GM21619 (cell line): ENCODE results near the gene MSN.
"Not testable (repeated sequence)": the region's sequence is repeated elsewhere in the genome, so short reads cannot be mapped to it uniquely, and the experiment has no call there.

Source experiments
- ATAC-seq: cut with Tn5 transposase; IDR thresholded peaks from one replicate; pipeline ENCODE4 v1.9.1; 2021; ENCODE audit not compliant: unreplicated experiment

The MSN gene

DNA sequence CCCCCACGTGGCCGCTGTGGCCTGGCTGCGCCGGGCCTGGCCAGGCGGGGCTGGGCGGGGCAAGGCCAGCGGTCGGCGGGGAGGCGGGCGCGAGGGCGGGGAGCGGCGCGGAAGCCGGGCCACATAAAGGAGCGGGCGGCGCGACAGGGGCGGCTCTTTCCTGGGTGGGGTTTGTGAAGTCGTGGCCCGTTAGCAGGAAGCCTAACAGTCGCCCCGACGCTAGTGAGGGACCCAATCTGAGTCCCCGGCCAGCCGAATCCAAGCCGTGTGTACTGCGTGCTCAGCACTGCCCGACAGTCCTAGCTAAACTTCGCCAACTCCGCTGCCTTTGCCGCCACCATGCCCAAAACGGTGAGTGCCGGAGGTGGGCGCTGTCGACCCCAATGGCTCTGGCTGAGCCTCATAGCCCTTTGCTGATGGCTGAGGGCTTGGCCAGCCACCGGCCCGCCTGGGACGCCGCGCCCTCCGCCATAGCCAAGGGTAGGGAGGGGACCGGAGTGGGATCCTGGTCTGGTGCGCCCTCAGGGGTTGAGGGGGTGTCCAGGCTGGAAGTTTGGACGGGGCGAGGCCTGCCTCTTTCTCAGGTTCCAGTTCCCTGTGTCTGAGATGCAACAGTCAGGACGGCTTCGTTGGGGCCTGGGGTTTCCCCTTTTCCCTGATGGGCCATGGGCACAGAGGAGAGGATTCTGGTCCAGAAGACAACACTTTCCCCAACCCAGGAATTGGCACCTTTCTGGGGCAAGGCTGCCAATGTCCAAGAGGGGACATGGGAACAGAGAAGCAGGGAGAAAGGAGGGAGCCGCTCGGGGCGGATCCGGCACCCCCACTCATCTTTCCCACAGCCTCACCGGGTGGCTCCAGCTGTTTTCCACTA, at the start of gene MSN:
MSN (plus strand) TSS at position 152 of the 874 bp plus-strand sequence; CDS start at position 340, 188 bp downstream.
- peak; percentile 81 for ATAC-seq

DNA sequence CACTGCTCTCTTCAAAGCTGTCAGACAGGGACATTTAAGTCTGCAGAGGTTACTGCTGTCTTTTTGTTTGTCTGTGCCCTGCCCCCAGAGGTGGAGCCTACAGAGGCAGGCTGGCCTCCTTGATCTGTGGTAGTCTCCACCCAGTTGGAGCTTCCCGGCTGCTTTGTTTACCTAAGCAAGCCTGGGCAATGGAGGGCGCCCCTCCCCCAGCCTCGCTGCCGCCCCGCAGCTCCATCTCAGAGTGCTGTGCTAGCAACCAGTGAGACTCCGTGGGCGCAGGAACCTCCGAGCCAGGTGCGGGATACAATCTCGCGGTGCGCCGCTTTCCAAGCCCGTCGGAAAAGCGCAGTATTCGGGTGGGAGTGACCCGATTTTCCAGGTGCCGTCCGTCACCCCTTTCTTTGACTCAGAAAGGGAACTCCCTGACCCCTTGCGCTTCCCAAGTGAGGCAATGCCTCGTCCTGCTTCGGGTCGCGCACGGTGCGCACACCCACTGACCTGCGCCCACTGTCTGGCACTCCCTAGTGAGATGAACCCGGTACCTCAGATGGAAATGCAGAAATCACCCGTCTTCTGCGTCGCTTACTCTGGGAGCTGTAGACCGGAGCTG, 47.3 kb upstream of the MSN start:
- ATAC-seq: not testable (repeated sequence)

DNA sequence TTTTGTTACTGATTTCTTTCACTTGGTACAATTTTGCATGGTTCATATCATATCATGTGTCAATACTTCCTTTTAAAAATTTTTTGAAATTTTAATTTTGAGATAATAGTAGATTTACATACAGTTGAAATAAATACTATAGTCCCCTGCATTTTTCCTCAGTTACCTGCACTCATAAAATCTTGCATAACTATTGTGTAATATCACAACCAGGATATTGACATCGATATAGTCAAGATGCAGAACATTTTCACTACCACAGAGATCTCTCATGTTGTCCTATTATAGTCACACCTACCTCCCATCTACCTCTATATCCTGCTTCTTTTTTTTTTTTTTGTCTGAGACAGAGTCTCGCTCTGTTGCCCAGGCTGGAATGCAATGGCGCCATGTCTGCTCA, 36.7 kb upstream of the MSN start:
- no peak for ATAC-seq

DNA sequence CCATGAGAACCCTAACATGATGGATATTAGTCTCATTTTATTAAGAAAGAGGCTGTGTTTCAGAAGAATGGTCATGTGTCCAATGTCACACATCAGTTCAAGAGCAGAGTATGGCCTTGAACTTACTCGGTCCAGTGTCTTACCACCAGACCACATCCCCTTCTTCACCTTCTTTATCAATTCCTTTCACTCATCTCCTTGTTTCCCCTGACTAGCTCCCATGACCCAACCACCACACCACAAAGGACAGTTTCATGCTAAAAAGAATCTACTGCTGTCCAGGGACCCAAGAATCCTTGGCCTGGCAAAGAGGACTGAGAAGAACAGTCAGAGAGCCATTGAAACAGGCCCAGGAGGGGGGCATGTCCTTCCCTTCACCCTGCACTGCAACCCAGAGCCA, 33.6 kb upstream of the MSN start:
- ATAC-seq: no peak

DNA sequence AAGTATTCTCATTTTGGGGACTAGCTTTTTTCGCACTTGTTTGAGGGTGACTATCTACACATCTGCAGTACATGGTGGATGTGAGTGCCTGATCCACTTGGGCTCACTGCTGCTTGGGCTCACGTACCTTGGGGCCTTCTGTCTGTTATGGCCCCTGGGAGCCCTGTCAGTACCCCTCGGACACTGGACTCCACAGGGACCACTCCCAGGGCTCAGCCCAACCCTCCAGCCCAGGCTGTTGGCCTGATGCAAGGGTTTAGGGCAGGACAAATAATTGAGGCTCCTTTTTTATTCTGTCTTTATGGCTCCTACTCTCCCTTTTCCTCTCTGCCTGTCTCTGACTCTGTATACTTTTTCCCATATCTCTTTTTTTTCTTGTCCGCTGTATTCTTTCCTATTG, 32.7 kb upstream of the MSN start:
- no peak for ATAC-seq

DNA sequence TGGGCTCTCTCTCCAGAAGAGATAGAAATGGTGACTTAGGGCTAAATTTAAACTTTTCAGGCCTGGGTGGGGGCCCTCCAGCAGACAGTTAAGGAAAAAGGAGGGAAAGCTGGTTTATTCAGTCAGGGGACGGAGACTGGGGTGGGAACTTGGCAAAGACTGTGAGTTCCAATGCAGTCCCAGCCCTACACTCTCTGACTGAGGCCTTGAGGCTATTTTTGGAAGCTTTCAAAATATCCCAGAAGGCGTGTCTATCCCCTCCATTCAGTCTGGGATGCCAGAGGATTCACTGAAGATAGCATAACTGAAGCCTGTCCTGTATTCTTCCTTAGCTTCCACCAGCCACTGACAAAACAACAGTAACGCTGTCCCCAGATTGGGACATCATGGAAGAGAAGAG, 32.1 kb upstream of the MSN start:
- ATAC-seq: no peak

DNA sequence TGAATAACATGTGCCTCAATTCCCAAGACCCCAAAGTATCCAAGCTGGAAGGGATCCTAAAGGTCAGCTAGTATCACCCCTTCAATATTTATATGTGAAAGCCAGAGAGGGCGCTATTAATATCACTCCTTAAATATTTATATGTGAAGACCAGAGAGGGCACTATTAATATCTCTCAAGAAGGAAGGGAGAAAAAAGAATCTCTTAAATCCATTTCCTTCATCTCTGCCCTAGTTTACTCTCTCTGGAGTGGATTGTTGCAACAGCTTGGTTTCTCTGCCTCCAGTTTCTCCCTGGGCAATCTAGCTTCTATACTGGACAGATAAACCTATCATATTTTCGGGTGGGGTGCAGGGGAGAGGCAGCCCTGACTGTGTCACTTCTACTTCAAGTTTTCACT, 31.6 kb upstream of the MSN start:
- no peak for ATAC-seq

DNA sequence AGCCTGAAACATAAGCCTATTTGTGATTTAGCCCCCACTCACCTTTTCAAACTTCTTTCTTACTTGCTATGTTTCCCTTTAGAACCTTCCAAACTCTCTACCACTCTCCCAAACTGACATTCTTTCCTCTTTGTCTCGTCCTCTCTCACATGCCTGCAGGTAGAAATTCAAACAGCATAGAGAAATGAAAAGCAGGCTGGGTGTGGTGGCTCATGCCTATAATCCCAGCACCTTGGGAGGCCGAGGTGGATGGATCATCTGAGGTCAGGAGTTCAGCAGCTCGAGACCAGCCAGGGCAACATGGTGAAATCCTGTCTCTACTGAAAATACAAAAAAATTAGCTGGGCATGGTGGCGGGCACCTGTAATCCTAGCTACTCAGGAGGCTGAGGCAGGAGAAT, 31.2 kb upstream of the MSN start:
- ATAC-seq: not testable (repeated sequence)

DNA sequence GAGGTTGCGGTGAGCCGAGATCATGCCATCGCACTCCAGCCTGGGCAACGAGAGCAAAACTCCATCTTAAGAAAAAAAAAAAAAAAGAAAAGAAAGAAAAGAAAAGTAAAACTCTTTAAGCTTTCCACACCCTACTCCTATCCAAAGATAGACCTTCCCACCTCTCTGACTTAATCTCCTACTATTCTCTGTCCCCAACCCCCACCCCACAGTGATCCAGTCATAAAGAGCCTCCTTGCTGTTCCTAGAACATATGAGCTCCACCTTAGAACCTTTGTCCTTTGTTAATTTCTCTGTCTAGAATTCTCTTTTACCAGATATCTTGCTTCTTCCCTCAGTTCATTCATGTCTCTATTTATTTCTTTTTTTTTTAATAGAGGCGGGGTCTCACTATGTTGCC, 30.1 kb upstream of the MSN start:
- ATAC-seq: no peak

DNA sequence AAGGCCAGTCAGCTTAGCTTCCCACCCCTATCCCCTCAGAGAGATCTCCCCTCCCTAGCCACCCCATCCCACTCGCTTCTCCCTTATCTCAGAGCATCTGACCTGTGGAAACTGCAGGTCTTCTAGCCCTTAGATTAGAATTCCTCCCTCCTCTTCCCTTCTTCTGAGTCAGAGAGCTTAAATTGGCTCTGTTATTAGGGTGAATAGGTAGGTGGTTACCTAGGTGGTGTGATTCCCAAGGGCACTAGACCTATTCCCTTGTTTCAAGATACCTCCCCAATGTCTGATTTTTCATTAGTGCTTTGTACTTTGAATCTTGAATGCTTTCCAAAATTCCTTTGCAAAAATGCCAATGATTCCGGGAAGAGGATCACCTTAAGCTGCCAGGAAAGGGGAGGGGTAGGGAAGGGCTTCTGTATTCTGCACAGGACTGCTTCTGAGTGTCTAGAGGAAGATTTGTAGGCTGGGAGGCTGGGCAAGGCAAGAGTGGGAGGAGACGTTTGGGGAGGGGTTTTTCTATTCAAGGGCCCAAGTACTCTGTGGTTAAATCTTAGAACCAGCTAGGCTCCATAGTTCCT, 24.5 kb upstream of the MSN start:
- ATAC-seq: no peak

DNA sequence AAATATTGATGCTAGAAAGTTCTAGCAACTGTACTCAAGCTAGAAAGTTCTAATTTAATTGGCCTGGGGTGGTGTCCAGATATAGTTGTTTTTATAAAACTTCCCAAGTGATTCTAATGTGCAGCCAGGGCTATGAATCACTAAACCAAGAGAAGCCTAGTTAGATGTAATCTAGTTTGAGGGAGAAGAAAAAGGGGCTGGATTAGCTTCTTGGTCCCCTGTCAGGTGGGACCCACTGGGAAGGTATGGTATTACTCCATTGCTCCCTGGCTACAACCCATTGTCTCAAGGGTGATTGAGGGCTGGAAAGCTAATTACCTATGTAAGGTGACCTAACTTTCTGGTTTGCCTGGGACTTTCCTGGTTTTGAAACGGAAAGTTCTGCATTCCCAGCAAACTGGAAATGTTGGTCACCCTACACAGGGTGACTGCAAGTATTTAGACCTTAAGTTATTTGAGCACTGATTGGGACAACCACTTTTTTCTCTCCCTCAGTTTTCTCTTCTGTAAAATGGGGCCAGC, 23.9 kb upstream of the MSN start:
- no peak for ATAC-seq

DNA sequence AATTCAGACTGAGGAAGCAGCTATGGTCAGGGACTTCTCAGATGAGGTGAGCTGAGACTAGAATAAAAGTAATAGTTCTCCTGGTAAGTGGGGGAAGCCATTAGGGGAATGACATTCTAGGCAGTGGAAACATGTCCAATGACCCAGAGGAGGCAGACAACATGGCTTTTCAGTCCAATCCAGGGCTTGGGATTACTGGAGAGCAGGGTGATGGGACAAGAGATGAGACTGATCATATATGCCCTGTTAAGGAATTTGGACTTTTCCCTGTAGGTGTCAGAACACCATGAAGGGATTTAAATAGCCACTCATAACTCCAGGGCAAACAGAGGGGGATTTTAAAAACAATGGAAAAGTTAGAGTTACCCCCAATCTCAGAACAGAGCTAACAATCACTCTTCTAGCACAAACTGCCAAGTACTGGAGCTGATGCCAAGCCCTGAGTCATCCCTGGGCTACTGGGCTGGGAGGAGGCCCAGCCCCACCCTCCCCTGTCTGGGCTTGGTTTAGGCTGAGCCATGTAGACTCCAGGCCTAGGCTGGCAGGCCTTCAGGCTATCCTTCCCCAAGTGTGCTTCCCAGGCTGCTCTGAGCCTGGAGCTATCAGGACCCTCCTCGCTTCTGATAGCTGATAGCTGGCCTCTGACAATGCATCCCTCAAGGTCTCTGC, 22.7 kb upstream of the MSN start:
- no peak for ATAC-seq

DNA sequence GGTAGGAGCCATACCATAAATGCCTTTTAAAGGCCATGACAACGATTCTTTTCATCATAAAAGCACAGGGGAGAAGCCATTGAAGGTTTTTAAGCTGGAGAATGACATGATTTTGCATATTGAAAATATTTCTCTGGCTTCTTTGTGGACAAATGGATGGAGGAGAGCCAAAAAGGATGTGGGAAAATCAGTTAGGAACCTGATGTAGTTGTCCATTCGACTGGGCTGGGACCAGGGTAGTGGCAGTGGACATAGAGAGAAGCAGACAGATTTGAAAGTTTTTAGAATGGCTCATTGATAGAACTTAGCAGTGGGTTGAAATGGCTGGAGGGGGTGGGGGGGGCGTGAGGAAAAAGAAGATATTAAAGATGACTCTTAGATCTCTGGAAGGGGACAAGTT, 19.7 kb upstream of the MSN start:
- ATAC-seq: no peak

DNA sequence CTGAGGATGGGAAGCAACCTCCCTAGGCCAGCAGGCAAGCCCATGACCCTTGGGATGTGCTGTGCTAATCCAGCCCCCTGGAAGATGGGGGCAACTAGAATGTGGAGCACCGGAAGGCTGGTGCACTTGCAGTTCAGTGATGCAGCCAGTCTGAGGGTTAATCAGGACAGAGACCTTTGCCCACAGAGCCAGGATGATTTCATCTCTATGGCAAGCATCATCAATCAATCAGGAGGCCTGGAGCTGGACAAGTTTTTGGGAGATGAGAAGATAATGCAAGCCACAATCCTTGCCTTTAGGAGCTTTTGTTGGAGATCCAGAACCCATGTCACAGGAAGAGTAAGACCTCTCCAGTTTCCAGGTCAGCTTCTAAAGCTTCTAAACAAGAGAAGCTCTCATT, 15.4 kb upstream of the MSN start:
- no peak for ATAC-seq

DNA sequence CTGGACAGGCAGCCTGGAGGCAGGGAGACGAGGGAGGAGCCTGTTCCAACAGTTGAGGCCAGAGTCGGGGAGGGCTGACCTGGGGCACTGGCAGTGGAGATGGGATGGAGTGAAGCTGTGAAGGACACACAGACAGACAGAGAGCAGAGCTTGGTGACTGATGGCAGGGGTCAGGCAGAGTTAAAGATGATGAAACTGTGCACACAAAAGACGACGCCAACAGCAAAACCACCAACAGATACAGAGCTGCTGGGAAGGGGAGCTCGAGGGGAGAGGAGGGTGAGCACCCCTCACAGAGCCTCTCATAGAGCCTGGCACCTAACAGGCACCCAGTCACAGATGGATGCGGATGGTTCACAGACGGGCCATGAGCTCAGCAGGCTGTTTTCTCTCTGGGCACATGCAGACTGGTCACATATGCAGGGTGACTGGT, 10.4 kb upstream of the MSN start:
- not testable (repeated sequence) for ATAC-seq

DNA sequence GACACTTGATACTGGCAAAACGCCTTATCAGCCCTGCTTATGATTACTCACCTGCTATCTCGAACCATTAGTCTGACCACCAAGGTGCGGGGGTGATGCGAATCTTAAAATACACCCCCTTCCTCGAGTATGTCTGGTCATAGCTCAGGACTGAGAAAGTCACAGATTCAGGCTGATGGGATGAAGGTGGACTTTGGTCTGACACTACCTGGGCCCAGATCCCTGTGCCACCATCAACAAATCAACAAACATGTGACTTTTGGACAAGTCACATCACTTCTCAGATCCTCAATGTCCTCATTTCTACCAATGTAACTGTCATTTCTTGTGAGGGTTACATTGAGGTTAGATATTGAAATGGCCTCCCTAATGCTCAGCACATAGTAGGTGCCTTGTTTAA, 9.8 kb upstream of the MSN start:
- ATAC-seq: no peak

DNA sequence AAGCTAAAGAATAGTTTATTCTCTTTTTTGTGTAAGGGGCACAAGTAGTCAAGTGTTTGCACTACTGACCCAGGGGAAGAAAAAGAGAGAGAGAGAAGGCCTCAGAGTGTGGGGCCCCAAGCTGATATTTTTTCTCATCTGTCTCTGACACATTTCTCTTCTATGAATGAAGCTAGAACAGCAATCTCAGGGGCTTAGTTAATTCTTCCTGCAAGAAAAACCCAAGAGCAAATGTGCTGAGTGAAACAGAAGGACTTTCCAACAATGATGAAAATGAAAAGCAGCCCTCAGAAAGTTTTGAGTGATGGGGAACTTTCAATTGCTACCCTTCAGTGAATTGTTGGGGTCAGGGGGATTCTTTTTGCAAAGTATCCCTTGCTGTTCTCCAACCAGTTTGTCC, 9.2 kb upstream of the MSN start:
- no peak for ATAC-seq

DNA sequence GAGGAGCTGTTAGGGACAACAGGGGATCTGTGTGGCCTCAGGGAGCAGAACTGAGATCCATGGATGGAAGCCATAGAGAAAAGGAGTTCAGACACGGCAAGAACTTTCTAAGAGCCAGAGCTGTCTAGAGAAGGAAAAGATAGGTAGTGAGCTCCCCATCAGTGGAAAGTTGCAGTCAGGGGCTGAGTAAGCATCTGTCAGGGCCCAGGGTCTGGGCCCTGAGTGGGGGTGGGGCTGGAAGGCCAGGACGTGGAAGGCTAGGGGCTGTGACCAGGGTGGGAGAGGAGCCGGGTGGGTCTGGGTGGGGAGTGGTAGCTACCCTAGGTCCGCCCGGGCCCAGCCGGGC, 324 bp upstream of the MSN start:
- ATAC-seq: no peak

DNA sequence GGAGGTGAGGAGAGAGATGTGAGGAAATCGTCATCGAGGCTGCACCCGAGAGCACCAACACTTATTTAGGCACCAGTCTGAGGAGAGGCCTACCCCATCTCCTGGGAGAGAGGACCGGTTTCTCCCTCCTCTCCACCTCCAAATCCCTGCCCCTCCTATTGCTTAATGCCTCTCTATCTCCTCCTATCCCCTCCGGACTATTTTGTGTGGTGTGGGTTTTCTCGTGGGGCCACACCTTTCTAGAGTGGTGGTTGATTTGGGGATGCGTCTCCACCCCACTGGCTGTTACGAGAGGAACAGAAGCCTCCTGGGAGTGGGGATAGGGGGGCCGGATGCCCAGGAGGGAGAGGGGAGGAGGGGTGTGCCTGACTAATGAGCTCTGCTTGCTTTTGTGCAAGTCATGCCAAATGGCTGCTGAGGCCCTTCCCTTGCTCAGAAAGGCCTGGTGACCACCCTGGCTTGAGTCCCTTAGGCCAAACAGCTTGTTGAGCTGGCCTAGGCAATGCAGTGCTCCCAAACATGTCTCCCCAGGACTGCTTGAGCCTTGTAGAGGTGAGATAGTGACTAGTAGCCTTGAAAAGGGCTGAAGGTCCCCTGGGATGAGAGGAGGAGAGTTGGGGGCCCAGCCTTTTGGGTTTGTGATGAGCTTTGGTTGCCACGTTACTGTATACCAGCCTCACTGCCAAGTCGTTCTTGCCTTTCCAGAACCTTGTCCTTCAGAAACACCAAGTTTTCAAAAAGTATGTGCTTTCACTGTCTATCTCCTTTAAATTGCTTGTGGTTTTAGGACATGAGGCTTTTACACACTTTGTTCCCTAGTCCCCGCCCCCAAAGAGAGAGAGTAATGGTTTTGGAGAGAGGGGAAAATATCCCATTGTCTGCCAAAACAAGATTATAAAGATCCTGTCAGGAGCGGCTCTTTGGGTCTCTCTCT, 1.2 kb downstream of the MSN start:
- ATAC-seq: peak; percentile 38

DNA sequence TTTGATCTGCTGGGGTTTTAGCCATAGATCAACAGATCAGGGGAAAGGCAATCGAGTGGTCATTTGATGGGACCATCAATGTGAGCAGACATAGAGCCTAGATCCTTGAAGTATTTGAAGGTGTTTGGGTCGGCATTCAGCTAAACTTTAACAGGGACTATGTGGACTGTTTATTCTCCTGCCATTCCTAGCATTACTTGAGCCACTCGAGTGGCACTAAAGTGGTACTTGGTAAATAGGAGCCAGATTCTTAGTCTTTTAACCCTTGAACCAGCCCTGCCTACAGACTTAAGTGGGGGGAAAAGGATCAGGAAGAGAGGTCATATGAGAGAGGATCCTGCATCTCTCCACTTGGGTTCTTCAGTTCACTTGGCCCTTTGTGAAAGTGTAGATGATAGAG, 3.8 kb downstream of the MSN start:
- ATAC-seq: no peak
